Retinal pigment epithelial cell (primary cell): ENCODE measurements around the gene RBM15.

ENCODE experiments used
- DNase-seq: peaks from one replicate; pipeline ENCODE4 v3.0.0-alpha.2; 2010; ENCODE audit warnings: low read depth
- H3K4me3 ChIP-seq: 2 replicates; pipeline ENCODE4 v1.5.1; 2011; ENCODE audit warnings: mild to moderate bottlenecking, low read length, control low read depth, moderate library complexity
- TF ChIP-seq, protein P1 (sequence below): conservative IDR thresholded peaks from 2 replicates; pipeline ENCODE4 v1.5.1; 2011; ENCODE audit warnings: low read depth, low read length, control low read depth, inconsistent platforms

RBM15 gene

DNA sequence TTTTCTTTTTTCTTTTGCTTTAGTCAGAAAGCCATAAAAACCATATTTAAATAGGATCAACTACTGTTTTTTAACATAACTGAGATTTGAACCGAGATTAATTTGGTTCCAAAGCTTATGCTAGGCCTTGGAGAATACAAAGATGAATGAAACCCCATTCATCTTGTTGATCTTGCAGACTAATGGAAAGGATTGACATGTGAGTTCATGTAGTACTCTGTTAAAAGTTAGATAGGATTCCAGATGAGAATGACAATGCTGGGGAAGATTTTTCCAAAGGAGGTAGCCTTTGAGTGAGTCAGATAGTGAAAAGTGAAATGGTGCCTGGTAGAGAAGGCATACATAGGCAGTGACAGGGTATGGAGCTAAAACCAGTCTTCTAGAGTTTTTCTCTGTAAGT is 22.7 kb downstream of the RBM15 start:
- H3K4me3 ChIP-seq = no peak overlapping the region
- TF ChIP-seq, protein P1, sequence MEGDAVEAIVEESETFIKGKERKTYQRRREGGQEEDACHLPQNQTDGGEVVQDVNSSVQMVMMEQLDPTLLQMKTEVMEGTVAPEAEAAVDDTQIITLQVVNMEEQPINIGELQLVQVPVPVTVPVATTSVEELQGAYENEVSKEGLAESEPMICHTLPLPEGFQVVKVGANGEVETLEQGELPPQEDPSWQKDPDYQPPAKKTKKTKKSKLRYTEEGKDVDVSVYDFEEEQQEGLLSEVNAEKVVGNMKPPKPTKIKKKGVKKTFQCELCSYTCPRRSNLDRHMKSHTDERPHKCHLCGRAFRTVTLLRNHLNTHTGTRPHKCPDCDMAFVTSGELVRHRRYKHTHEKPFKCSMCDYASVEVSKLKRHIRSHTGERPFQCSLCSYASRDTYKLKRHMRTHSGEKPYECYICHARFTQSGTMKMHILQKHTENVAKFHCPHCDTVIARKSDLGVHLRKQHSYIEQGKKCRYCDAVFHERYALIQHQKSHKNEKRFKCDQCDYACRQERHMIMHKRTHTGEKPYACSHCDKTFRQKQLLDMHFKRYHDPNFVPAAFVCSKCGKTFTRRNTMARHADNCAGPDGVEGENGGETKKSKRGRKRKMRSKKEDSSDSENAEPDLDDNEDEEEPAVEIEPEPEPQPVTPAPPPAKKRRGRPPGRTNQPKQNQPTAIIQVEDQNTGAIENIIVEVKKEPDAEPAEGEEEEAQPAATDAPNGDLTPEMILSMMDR = no peak
- DNase-seq = no peak

DNA sequence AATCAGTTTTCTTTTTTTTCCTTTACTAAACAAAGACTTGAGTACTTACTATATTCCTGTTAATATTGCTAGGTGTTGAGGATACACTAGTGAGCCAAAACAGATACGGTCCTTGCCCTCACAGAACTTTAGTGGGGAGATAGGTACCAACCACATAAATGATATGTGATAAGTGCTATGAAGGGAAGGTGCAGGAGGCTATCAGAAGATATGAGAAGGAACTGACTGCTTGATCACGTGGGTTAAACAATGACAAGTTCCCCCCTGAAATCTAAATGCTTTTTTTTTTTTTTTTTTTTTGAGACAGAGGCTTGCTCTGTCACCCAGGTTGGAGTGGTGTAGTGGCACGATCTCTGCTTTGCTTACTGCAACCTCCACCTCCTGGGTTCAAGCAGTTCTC is 25.0 kb downstream of the RBM15 start:
- H3K4me3 ChIP-seq = no peak overlapping the region
- TF ChIP-seq, protein P1 = no peak
- DNase-seq = no peak

DNA sequence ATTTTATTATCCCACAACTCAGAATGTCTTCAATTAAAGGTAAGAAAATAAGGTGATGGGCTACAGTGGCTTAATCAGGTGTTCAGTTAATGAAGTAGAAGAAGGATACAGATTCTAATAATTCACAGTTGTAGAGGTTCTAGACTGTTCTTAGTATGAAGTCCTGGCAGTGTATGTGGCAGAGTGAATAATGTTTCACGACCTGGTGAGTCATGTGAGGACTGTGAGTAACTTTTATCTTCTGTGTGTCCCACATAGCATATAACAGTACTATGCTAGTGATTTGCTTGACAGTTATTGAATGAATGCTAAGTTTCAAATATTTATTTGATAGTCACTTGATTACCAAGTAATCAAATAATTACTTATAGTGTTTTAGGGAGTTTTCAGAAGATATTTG is 31.6 kb downstream of the RBM15 start:
- DNase-seq = no peak
- H3K4me3 ChIP-seq = no peak overlapping the region
- TF ChIP-seq, protein P1 = no peak

DNA sequence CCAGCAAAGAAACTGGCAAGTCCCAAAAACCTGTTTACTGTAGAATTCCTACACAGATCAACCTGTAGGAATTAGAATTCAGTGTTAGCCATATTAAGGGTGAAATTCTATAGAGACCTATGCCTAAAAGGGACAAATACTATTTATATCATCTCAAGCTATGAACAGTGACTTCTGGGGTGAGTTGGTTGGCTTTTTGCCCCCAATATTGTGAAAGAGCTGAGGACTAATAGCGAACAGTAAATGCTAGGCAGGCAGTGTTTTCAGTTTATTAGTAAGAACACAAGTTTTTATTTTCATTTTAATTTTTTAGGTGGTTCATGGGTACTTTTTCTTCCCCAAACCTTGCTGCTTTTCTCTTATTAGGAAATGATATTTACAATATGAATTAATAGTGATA is 36.3 kb downstream of the RBM15 start:
- no peak overlapping the region for H3K4me3 ChIP-seq
- TF ChIP-seq, protein P1 = no peak
- DNase-seq = no peak

DNA sequence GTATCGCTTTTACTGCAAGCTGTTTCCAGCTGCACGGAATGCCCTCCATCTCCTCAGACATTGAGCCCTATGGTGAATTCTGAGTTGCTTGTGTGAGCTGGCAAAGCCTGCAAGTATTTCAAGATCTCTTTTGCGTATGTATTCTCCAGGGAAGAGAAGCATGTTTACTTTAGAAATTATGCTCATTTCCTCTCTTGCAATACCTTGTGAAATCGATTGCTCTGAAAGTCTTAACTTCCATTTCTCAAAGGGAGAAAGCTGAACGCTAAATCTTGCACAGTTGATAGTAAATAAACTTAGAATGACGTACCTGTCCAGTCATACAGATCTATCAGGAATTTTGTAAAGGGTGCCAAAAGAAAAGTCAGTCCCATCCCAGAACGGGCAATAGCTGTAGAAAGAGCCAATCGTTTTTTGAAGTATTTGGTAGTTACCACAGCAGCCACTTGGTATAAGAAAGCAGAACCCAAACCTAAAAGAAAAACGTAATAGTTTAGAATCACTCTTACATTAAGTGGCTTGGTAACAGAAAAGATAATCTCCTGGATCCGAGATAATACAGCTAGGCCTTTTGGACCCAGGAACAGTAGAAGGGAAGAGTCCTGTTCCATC is 41.6 kb downstream of the RBM15 start:
- TF ChIP-seq, protein P1 = no peak
- no peak for DNase-seq
- no peak overlapping the region for H3K4me3 ChIP-seq

DNA sequence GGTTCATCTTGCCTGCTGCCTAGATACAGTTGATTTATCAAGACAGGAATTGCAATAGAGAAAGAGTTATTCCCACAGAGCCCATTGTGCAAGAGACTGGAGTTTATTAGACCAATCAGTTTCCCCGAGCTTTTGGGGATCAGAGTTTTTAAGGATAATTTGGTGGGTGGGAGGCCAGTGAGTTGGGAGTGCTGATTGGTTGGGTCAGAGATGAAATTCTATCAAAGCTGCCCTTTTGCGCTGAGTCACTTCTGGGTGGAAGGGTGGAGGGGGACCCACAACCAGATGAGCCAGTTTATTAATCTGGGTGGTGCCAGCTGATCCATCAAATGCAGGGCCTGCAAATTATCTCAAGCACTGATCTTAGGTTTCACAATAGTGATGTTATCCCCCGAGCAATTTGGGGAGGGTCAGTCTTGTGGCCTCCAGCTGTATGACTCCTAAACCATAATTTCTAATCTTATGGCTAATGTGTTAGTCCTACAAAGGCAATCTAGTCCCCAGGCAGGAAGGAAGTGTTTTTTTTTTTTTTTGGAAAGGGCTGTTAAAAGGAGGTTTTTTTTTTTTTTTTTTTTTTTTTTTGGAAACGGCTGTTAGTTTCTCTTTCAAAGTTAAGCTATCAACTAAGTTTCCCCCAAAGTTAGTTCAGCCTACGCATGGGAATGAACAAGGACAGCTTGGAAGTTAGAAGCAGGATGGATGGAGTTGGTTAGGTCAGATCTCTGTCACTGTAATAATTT is 44.2 kb downstream of the RBM15 start:
- TF ChIP-seq, protein P1 = no peak
- H3K4me3 ChIP-seq = no peak overlapping the region
- no peak for DNase-seq
